Measurements from ENCODE around the gene LRAT. TPM values are rescaled to one million over a fixed set of nuclear protein-coding genes. Genes with fewer than 3 reads are reported as not detected.

Gene LRAT
- total and polyA plus RNA-seq, 2 of the 8 experiments (the other 6 are each of a cell fraction or from before 2014, with no cell fraction given) = 4.3 to 10.3 TPM

DNA sequence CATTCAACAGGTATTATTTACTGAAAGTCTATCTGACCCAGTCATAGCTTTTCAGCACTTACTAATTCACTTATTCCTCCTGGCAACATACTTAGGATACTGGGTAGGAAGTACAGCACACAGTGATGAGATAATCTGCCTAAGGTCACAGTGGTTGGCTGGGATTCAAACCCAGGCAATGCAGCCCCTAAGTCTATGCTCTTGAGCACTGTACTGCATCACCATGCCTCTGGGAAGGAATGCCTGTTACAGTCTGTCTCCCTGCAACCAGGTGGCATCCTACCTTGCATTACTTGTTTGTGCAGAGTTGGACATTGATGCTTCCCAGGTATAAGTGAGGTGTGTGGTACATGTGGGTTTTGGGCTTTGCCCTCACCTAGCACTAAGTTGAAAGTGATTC, 21.5 kb upstream of the LRAT start:
- CTCF ChIA-PET (ENCODE audit: partially characterized antibody) = interaction anchor here (0.7 to 2.8 kb wide), 7 partner anchors 14 to 206 kb away, joined by 3 to 14 read pairs (median 3); no protein-coding TSS in a partner anchor
- H2AFZ ChIP-seq (ENCODE audit: low read length) = no peak overlapping the region
- no peak overlapping the region for H2BK15ac ChIP-seq (ENCODE audit: low read length)

More for the DNA sequence above, 21.5 kb upstream of the LRAT start:
- peaks cover 0 to 6% (median 4%) of the 10 kb centered on the region in 4 experiments; a peak in 3 of 7 replicates for H3K4me1 ChIP-seq (replicated peaks in 1 of 4; ENCODE audit: control insufficient read depth in 3 of 4, insufficient read depth in 4 of 4, low read length in 3 of 4)
- FAIRE-seq = no peak
- no peak overlapping the region for H4K91ac ChIP-seq (replicated peaks; ENCODE audit: insufficient read length, low read length)
- no peak overlapping the region for H3K18ac ChIP-seq (ENCODE audit: extremely low read depth, low read length)
- TF ChIP-seq MAFK (IDR thresholded peaks at IDR 0.05; ENCODE audit: low read depth, low read length) = no peak
- TF ChIP-seq TEAD4 (IDR thresholded peaks at IDR 0.05; ENCODE audit: low read depth, low read length) = peak; percentile 47
- no peak for TF ChIP-seq FOSL1 (IDR thresholded peaks at IDR 0.05; ENCODE audit: insufficient read depth, low read depth, low read length)
- TF ChIP-seq, protein P1, sequence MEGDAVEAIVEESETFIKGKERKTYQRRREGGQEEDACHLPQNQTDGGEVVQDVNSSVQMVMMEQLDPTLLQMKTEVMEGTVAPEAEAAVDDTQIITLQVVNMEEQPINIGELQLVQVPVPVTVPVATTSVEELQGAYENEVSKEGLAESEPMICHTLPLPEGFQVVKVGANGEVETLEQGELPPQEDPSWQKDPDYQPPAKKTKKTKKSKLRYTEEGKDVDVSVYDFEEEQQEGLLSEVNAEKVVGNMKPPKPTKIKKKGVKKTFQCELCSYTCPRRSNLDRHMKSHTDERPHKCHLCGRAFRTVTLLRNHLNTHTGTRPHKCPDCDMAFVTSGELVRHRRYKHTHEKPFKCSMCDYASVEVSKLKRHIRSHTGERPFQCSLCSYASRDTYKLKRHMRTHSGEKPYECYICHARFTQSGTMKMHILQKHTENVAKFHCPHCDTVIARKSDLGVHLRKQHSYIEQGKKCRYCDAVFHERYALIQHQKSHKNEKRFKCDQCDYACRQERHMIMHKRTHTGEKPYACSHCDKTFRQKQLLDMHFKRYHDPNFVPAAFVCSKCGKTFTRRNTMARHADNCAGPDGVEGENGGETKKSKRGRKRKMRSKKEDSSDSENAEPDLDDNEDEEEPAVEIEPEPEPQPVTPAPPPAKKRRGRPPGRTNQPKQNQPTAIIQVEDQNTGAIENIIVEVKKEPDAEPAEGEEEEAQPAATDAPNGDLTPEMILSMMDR (IDR thresholded peaks at IDR 0.05; ENCODE audit: control extremely low read depth in 1 of 3, insufficient read depth in 1 of 3, low read depth in 1 of 3, low read length in 3 of 3) = no peak
- no peak overlapping the region for H3K4me2 ChIP-seq (ENCODE audit: insufficient read depth in 1 of 2, low read depth in 2 of 2, low read length in 2 of 2)
- no peaks in the 10 kb centered on the region for H4K20me1 ChIP-seq (replicated peaks in 1 of 2; ENCODE audit: control insufficient read depth in 1 of 2, insufficient read depth in 2 of 2, low read length in 2 of 2)
- H3K36me3 ChIP-seq (ENCODE audit: control insufficient read depth in 2 of 4, insufficient read depth in 4 of 4, low read length in 3 of 4) = no peaks in the 10 kb centered on the region
- H2BK5ac ChIP-seq (ENCODE audit: low read depth, low read length) = no peak overlapping the region
- H3K27me3 ChIP-seq (replicated peaks in 1 of 4; ENCODE audit: control insufficient read depth in 3 of 4, extremely low read depth in 1 of 4, insufficient read depth in 3 of 4, low read length in 3 of 4) = no peaks in the 10 kb centered on the region
- no peak overlapping the region for H2BK12ac ChIP-seq (ENCODE audit: low read depth, low read length)
- no peaks in the 10 kb centered on the region for H3K9me3 ChIP-seq (ENCODE audit: insufficient read depth in 2 of 2, low read depth in 1 of 2, low read length in 1 of 2)
- H3K23ac ChIP-seq (ENCODE audit: insufficient read length) = no peak overlapping the region
- H3K9ac ChIP-seq (replicated peaks in 1 of 4; ENCODE audit: extremely low read depth in 1 of 4, low read depth in 3 of 4, low read length in 3 of 4) = no peak overlapping the region
- H4K5ac ChIP-seq (ENCODE audit: insufficient read length, low read depth, low read length) = no peak overlapping the region
- no peak overlapping the region for H3K14ac ChIP-seq (ENCODE audit: insufficient read length)
- peaks cover 1% of the 10 kb centered on the region; the same call in 1 of the 2 replicates for H3K23me2 ChIP-seq (ENCODE audit: low read depth, low read length)
- H3K27ac ChIP-seq (ENCODE audit: low read depth, low read length) = no peak overlapping the region
- no peak overlapping the region for H4K8ac ChIP-seq (ENCODE audit: extremely low read depth, insufficient read depth, low read length)
- no peak overlapping the region for H3K56ac ChIP-seq (replicated peaks; ENCODE audit: insufficient read length, low read depth, low read length)
- no peaks in the 10 kb centered on the region for H3K79me2 ChIP-seq (ENCODE audit: control insufficient read depth in 1 of 2, insufficient read depth in 2 of 2, low read length in 2 of 2)
- no peak overlapping the region for H3K4me3 ChIP-seq (ENCODE audit: extremely low read depth in 1 of 4, insufficient read depth in 2 of 4, low read depth in 3 of 4, low read length in 4 of 4)
- no peak for DNase-seq (ENCODE audit: low read depth in 1 of 2, low spot score in 2 of 2)
- no peaks in the 10 kb centered on the region for H3K79me1 ChIP-seq (ENCODE audit: low read depth, low read length)
- H2AK5ac ChIP-seq (ENCODE audit: low read depth, low read length) = no peak overlapping the region
- no peak overlapping the region for H2BK20ac ChIP-seq (ENCODE audit: low read length)
- H3K4ac ChIP-seq (replicated peaks; ENCODE audit: insufficient read length, low read depth, low read length) = no peak overlapping the region
- POLR2A ChIA-PET (ENCODE audit: partially characterized antibody) = interaction anchor here (3.1 kb wide), 1 partner anchor 21 kb away, joined by 17 read pairs; the partner anchor contains the start of gene LRAT
- no peak overlapping the region for H2BK120ac ChIP-seq (replicated peaks; ENCODE audit: low read depth, low read length)
